HG03159 (cell line): ENCODE data around the gene ARHGEF19.
"Not testable (repeated sequence)": the region's sequence is repeated elsewhere in the genome, so short reads cannot be mapped to it uniquely, and the experiment has no call there.

Experiments
- ATAC-seq: cut with Tn5 transposase; IDR thresholded peaks from one replicate; pipeline ENCODE4 v1.9.1; 2021; ENCODE audit warnings: mild to moderate bottlenecking, moderate library complexity; ENCODE audit not compliant: unreplicated experiment

ARHGEF19 gene

GRCh38 chr1:16212251-16212961 lies at the start of gene ARHGEF19:
Gene ARHGEF19 (minus strand): TSS chr1:16212652. CDS start chr1:16209054, 3,598 bp downstream.
- no peak for ATAC-seq

DNA sequence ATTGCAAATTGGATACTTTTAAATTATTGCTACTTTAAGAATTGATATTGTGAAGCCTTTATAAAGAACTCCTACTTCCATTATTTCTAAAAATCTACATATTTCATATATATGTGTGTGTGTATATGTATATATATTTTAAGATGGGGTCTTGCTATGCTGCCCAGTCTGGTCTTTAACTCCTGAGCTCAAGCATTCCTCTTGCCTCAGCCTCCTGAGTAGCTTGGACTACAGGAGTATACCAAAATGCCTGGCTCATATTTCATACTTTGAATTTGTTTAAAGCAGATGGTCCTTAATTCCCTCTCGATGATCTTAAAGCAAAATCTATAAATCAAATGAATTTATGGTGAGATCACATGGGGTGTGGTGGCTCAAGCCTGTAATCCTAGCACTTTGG lies 49.6 kb upstream of the ARHGEF19 start:
- no peak for ATAC-seq

DNA sequence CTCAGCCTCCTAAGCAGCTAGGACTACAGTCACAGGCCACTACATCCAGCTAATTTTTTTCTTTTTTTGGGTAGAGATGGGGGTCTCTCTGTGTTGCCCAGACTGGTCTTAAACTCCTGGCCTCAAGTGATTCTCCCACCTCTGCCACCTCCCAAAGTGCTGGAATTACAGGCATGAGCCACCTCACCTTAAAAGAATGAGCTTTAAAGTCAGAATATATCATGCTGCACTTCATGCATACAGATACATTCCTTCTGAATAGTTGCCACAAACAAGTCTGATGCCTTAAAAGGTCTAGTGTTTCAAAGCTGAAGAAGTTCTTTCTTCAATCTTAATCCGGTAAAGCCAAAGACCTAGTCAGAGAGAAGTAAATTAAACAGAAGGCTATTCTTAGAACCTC lies 48.4 kb upstream of the ARHGEF19 start:
- ATAC-seq, result no peak

GRCh38 chr1:16258591-16259135 lies 46.2 kb upstream of the ARHGEF19 start:
- ATAC-seq, result no peak

GRCh38 chr1:16257968-16258367 lies 45.5 kb upstream of the ARHGEF19 start:
- no peak for ATAC-seq

DNA sequence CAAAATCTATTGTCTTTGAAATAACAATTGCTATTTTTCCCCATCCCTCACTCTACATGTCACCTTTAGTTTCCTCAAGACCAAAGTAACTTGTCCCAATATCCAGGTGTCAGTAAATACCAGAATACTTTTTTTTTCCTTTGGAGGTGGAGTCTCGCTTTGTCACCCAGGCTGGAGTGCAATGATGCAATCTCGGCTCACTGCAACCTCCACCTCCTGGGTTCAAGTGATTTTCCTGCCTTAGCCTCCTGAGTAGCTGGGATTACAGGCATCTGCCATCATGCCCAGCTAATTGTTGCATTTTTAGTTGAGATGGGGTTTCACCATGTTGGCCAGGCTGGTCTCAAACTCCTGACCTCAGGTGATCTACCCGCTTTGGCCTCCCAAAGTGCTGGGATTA lies 45.1 kb upstream of the ARHGEF19 start:
- not testable (repeated sequence) for ATAC-seq

GRCh38 chr1:16256478-16256877 lies 44.0 kb upstream of the ARHGEF19 start:
- no peak for ATAC-seq

DNA sequence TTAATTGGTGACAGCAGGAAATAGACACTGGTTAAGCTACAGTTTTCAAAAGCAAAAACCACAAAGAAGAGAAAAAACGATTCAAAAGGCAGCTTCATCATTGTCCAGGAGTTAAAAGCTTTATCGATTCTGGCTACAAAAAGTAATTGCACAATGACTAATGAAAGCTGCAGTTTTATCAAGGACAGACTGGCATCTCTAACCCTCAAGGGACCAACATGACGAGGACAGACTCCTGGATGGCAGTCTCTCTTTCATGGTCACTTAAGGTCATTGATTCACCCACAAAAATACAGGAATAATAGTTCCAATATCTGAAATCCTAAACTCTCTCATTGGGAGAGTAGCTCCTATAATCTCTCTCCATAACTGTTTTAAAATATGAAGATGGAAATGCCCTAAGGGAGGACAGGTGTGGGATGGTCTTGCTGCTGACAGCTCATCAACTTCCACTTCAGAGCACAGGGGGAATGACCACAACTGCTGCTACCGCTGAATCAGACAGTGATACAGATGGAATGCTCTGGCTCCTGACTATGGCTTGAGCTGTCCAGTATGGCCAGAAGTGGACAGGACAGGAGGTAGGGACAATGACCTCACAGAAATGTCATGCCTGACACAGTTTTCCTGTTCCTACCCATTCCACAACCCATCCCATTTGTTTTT lies 41.9 kb upstream of the ARHGEF19 start:
- ATAC-seq, result no peak

DNA sequence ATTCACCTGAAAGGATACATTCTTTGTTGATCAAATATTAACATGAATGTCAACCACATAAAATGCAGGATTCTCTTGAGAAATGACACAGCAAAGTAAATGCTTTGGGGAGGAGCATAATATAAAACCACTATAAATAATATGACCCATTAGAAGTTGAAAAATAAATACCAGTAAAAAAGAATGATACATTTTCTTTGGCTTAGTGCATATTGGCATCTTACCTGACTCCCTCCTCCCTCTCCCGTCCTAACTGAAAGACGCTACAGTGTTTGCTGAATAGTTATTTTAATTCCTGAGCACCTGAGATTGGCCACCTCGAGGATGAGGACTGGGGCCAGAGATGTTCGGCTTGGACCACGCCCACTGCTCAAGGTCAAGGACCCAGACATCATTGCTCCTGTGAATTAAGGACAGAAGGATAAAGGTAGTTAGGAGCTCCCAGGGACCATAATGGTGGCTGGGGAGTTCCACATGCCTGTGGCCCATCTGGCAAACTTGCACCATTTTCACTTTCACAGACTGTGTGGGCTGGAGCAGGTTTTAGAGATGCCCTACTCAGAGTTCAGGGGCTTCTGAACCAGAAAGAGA lies 41.0 kb upstream of the ARHGEF19 start:
- ATAC-seq, result no peak

DNA sequence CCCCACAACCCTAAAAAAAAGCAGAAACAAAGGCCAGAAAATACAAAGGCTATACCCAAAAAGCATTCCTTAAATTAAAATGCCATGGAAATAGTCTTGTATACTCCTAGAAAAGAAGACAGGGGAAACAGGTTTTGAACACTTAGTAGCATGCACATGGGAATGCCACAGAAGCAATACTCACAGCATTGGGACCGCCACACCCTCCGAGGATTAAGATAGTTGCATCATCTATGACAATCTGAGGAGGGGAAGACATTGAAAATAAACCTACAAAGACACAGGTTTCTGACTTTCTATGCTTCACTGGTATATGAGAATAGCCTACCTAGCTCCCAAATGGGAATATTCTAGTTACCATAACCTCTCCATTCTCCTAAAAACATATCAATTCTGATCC lies 40.5 kb upstream of the ARHGEF19 start:
- no peak for ATAC-seq

DNA sequence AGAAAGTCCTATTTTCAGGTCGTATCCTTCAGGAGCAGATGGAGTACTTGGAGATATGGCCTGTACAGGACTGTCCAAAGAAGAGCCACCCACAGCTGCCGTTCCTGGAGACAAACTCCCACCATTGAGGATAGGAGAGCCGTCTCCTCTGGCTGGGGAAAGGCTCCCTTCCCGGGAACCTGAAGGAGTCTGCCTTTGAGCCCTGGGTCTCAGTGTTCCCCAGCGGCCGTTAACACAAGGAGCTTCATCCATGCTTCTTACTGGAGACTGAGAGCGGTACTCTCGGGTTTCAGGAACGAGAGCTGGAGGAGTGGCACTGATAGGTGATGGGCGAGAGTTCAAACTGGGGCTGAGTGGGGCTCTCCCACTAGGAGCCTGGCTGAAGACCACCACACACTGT lies 38.9 kb upstream of the ARHGEF19 start:
- no peak for ATAC-seq

DNA sequence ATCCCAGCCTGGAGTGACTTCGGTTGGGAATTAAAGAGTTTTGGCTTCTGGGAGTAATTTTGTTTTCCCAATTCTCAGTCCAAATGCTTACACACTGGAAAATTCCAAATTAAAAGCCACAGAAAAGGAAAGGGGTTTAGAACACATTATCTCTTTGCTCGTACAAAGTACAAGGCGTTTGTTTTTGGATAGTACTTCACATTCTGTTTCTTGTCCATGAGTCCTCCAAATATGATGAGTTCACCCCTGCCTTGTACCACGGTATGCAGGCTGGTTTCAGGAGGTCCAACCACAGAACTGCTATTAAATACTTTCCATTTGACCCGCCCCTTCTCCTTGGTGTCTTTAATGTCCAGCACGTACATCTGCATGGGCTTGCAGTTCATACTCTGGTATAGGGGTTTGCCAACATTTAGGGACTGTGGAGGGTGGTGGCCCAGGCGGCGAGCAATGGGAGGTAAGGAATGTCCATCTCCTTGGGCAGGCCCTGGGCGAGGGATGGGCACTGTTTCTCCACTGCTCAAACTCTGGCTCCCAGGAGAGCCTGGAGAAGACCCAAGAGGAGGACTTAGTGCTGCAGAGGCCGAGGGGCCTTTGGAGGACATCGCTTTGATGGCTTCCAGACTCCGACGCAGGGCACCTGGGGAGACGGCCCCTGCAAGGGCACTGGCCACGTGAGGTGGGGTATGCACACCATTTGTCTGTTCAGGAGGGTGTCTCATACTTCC lies 38.2 kb upstream of the ARHGEF19 start:
- ATAC-seq, result no peak

DNA sequence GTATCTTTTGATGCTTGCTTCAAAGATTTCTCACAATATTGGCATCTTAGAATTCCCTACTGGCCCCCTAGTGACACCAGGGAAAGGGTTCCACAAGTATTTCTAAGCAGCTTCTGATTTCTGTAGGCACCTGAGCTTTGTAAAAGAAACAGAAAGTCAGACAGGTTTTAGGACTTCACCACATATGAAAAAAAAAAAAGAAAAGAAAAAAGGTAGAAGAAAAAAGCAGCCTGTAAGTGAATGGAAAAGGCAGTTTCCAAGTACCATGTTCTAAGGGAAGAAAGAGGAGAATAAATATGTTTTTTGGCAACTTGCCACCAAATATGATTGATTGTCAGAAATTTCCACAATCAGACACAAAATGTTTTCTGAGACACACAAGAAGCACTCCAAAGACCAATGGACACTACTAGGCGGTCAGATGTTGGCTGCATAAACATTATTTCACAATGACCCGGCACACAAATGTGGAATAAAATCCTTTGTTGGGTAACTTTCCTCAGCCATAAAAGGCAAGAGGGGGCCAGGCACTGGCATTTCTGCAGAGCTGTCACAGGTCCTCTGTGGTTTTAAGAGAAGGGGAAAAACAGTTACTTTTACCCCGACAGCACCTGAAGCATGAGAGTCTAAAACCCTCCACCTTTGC lies 37.3 kb upstream of the ARHGEF19 start:
- ATAC-seq, result no peak

DNA sequence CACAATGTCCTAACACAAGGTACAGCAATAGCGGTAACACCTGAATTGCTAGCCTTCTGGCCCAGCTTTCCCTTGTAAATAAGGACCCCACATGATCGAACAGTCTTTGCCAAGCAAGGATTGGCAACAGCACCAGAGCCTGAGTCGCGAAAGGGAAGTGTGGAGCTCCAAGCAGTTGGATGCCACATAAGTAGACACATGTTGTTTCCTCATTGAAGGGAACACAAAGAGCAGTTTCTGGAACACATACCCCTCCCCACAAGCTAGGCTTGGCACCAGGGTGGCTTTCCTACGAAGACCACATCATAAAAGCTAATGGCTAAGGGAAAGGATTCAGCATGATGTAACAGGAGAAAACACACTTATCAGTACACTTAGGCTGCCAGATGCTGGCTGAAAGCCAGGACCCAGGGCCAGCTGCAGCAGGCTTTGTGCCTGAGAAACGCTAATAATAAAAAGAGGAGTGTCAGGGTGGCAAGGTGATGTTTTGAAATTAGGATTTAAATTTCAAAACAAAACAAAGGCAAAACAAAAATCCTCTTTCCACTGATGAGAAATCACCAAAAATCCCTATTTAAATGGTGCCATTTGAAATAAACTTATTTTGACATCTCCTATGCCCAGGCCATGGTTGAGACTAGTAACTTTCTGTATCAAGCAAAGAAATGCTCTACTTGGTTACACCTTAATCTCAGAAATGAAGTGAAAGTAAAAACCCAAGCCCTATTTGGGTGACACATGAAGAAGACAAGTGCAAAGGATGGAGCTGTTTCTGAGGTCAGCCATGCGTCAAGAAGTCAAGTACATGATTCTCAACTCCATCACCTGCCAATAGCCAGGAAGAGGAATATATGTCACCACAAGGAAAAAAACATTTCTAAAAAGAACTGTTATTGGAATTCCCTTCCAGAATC lies 36.4 kb upstream of the ARHGEF19 start:
- ATAC-seq, result no peak

GRCh38 chr1:16248007-16248436 lies 35.6 kb upstream of the ARHGEF19 start:
- no peak for ATAC-seq

GRCh38 chr1:16247441-16247840 lies 35.0 kb upstream of the ARHGEF19 start:
- ATAC-seq, result no peak

GRCh38 chr1:16246961-16247360 lies 34.5 kb upstream of the ARHGEF19 start:
- ATAC-seq, result no peak

DNA sequence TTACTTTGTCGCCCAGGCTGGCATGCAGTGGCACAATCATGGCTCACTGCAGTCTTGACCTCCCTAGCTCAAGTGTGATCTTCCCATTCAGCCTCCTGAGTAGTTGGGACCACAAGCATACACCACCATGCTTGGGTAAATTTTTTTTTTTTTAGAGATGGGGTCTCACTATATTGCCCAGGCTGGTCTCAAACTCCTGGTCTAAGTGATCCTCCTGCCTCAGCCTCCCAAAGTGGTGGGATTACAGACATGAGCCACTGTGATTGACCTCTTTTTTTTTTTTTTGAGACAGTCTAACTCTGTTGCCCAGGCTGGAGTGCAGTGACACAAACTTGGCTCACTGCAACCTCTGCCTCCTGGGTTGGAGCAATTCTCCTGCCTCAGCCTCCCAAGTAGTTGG lies 33.8 kb upstream of the ARHGEF19 start:
- ATAC-seq, result not testable (repeated sequence)

DNA sequence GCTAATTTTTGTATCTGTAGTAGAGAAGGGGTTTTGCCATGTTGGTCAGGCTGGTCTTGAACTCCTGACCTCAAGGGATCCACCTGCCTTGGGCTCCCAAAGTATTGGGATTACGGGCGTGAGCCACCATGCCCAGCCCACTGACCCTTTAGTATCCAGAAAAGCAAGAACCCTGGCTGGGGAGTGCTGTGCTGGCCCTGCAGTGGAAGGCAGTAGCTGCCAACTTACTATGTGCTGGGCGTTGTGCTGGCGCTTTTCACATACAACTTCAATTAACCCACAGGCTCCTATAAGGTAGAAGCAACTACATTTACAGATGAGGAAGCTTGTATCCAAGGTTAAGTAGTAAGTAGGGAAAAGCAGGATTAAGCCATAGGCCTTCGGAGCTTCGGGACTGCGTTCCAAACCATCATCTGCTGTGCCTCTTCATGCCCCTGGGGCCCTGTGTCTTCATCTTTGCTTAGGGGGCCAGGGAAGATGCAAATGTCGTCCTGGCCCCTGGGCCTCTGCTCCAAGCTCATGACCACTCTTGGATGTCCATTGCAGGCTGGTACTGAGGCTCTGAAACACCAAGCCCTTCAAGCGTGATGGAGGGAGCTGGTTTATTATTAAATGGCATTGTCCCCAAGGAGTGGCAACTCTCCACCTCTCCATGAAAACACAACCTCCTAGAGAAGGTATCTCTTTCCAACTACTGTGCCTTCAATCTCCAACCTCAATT lies 33.2 kb upstream of the ARHGEF19 start:
- ATAC-seq, result no peak
